H9 (cell line): ENCODE results near the gene MDH2. TPM values are rescaled to one million over a fixed set of nuclear protein-coding genes. Genes with fewer than 3 reads are reported as not detected.
"Not testable (repeated sequence)": the region's sequence is repeated elsewhere in the genome, so short reads cannot be mapped to it uniquely, and the experiment has no call there.

Experiments
- DNase-seq: peaks from one replicate; pipeline ENCODE4 v3.0.0-alpha.2; 2017
- H2AFZ ChIP-seq: one replicate; pipeline ENCODE4 v1.6.1; 2013; ENCODE audit warnings: mild to moderate bottlenecking, low read length, control low read depth, moderate library complexity
- H2AK5ac ChIP-seq: 2 replicates; pipeline ENCODE4 v1.6.1; 2013; ENCODE audit warnings: low read length, control low read depth, mixed read lengths; ENCODE audit not compliant: insufficient read length
- H2BK120ac ChIP-seq: one replicate; pipeline ENCODE4 v1.6.1; 2013; ENCODE audit warnings: low read depth, mild to moderate bottlenecking, low read length, control low read depth, inconsistent platforms; ENCODE audit not compliant: poor library complexity, severe bottlenecking
- H2BK12ac ChIP-seq: 2 replicates; pipeline ENCODE4 v1.6.1; 2013; ENCODE audit warnings: low read length, control low read depth, mixed read lengths, low read depth; ENCODE audit not compliant: insufficient read length
- H2BK15ac ChIP-seq: 2 replicates; pipeline ENCODE4 v1.6.1; 2013; ENCODE audit warnings: low read depth, low read length, control low read depth
- H2BK20ac ChIP-seq: one replicate; pipeline ENCODE4 v1.6.1; 2013; ENCODE audit warnings: low read depth, mild to moderate bottlenecking, low read length, control low read depth, inconsistent platforms; ENCODE audit not compliant: poor library complexity, severe bottlenecking
- H2BK5ac ChIP-seq: 2 replicates; pipeline ENCODE4 v1.6.1; 2013; ENCODE audit warnings: low read length, control low read depth, mixed read lengths; ENCODE audit not compliant: insufficient read length
- H3K14ac ChIP-seq: 2 replicates; pipeline ENCODE4 v1.6.1; 2013; ENCODE audit warnings: low read length, control low read depth; ENCODE audit not compliant: insufficient read depth
- H3K18ac ChIP-seq: 2 replicates; pipeline ENCODE4 v1.6.1; 2013; ENCODE audit warnings: low read depth, mild to moderate bottlenecking, mixed read lengths, low read length, control low read depth; ENCODE audit not compliant: insufficient read length
- H3K23ac ChIP-seq: 2 replicates; pipeline ENCODE4 v1.6.1; 2013; ENCODE audit warnings: low read length, control low read depth, mixed read lengths, low read depth; ENCODE audit not compliant: insufficient read length
- H3K23me2 ChIP-seq: 2 replicates; pipeline ENCODE4 v1.6.1; 2013; ENCODE audit warnings: low read depth, mild to moderate bottlenecking, mixed read lengths, low read length, control low read depth; ENCODE audit not compliant: insufficient read length, poor library complexity, severe bottlenecking
- H3K27ac ChIP-seq: 2 replicates; pipeline ENCODE4 v1.5.1; 2013; ENCODE audit warnings: low read length, control low read depth, mixed read lengths, low read depth; ENCODE audit not compliant: insufficient read length
- H3K27me3 ChIP-seq: 2 replicates; pipeline ENCODE4 v1.6.1; 2013; ENCODE audit warnings: low read length, control low read depth, inconsistent platforms; ENCODE audit not compliant: insufficient read depth
- H3K4ac ChIP-seq: 2 replicates; pipeline ENCODE4 v1.6.1; 2013; ENCODE audit warnings: low read depth, mild to moderate bottlenecking, control low read depth, inconsistent platforms, low read length, moderate library complexity
- H3K4me1 ChIP-seq: 2 replicates; pipeline ENCODE4 v1.6.1; 2013; ENCODE audit warnings: low read length, control low read depth, inconsistent platforms; ENCODE audit not compliant: insufficient read depth
- H3K4me2 ChIP-seq: 2 replicates; pipeline ENCODE4 v1.6.1; 2013; ENCODE audit warnings: low read length, control low read depth, mixed read lengths; ENCODE audit not compliant: insufficient read length, insufficient read depth
- H3K56ac ChIP-seq: 2 replicates; pipeline ENCODE4 v1.6.1; 2013; ENCODE audit warnings: low read depth, mild to moderate bottlenecking, mixed read lengths, low read length, control low read depth; ENCODE audit not compliant: insufficient read length
- H3K79me1 ChIP-seq: 2 replicates; pipeline ENCODE4 v1.6.1; 2013; ENCODE audit warnings: low read depth, mild to moderate bottlenecking, moderate library complexity, low read length, control low read depth, inconsistent platforms; ENCODE audit not compliant: insufficient read depth, poor library complexity, severe bottlenecking
- H3K79me2 ChIP-seq: 2 replicates; pipeline ENCODE4 v1.6.1; 2013; ENCODE audit warnings: low read length, control low read depth, inconsistent platforms; ENCODE audit not compliant: insufficient read depth
- H3K9ac ChIP-seq: 2 replicates; pipeline ENCODE4 v1.6.1; 2013; ENCODE audit warnings: low read length, control low read depth, mixed read lengths; ENCODE audit not compliant: insufficient read length; ENCODE audit errors: extremely low read depth
- H3K9me3 ChIP-seq: one replicate; pipeline ENCODE4 v1.6.1; 2013; ENCODE audit warnings: low read depth, low read length, inconsistent platforms; ENCODE audit not compliant: control insufficient read depth
- H3T11ph ChIP-seq: one replicate; pipeline ENCODE4 v1.6.1; 2013; ENCODE audit warnings: mild to moderate bottlenecking, low read length, control low read depth, inconsistent platforms
- H4K20me1 ChIP-seq: one replicate; pipeline ENCODE4 v1.6.1; 2013; ENCODE audit not compliant: control insufficient read depth, insufficient read length, insufficient read depth
- H4K5ac ChIP-seq: 2 replicates; pipeline ENCODE4 v1.6.1; 2013; ENCODE audit warnings: low read depth, mild to moderate bottlenecking, mixed read lengths, low read length, control low read depth; ENCODE audit not compliant: insufficient read length
- H4K8ac ChIP-seq: replicated peaks from 2 replicates; pipeline ENCODE4 v1.6.1; 2013; ENCODE audit warnings: low read length, control low read depth, mixed read lengths, low read depth; ENCODE audit not compliant: insufficient read length
- H4K91ac ChIP-seq: 2 replicates; pipeline ENCODE4 v1.6.1; 2013; ENCODE audit warnings: low read depth, mild to moderate bottlenecking, moderate library complexity, mixed read lengths, low read length, control low read depth; ENCODE audit not compliant: insufficient read length
- H3K27ac Mint-ChIP-seq, 3 experiments: 2 replicates in 2 of 3; 3 replicates in 1 of 3; pipeline ENCODE4 v1.8.0; 2020 to 2021; ENCODE audit warnings: mixed read lengths in 3 of 3, mild to moderate bottlenecking in 1 of 3, moderate library complexity in 1 of 3
- H3K27me3 Mint-ChIP-seq: 2 replicates; pipeline ENCODE4 v1.8.0; 2021; ENCODE audit warnings: low read depth, mild to moderate bottlenecking, moderate library complexity, mixed read lengths
- H3K36me3 Mint-ChIP-seq, 3 experiments: 2 replicates in 2 of 3; 3 replicates in 1 of 3; pipeline ENCODE4 v1.8.0; 2020 to 2021; ENCODE audit warnings: low read depth in 3 of 3, mixed read lengths in 3 of 3; ENCODE audit not compliant: insufficient read depth in 1 of 3
- H3K4me1 Mint-ChIP-seq, 2 experiments: 2 replicates each; pipeline ENCODE4 v1.8.0; 2020; ENCODE audit warnings: mixed read lengths in 2 of 2
- H3K4me3 Mint-ChIP-seq, 2 experiments: 2 replicates in 1 of 2; 3 replicates in 1 of 2; pipeline ENCODE4 v1.8.0; 2020 to 2021; ENCODE audit warnings: mild to moderate bottlenecking in 2 of 2, mixed read lengths in 2 of 2, moderate library complexity in 1 of 2
- H3K9me3 Mint-ChIP-seq, 2 experiments: 2 replicates in 1 of 2; 3 replicates in 1 of 2; pipeline ENCODE4 v1.8.0; 2020; ENCODE audit warnings: mild to moderate bottlenecking in 2 of 2, mixed read lengths in 2 of 2, moderate library complexity in 1 of 2
- WGBS: extraction: QIAGEN DNeasy Blood & Tissue Kit; methylation state at CpG from one replicate; pipeline ENCODE4 v1.1.7; 2013; ENCODE audit warnings: missing lambda C conversion rate, low lambda C conversion rate, mixed read lengths; ENCODE audit not compliant: insufficient read length; ENCODE audit errors: extremely low coverage; 5-methylcytosine and 5-hydroxymethylcytosine counted together
- total RNA-seq: library from RNA; stranded (reverse); gene quantifications from 2 replicates; pipeline ENCODE4 v1.2.1, GENCODE V29; 2021

MDH2 gene
- total RNA-seq, 1 experiment from 2014 or later = 260 TPM

DNA sequence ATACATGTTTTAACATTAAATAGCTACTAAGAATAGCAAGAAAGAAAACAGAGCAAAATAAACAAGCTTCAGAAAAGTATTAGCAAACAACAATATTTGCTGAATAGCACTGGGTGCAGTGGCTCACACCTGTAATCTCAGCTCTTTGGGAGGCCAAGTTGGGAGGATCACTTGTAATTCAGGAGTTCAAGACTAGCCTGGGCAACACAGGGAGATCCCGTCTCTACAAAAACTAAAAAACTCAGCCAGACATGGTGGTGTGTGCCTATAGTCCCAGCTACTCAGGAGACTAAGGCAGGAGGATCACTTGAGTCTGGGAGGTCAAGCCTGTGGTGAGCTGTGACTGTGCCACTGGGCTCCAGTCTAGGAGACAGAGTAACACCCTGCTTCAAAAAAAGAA lies 66.8 kb downstream of the MDH2 start:
- H3K79me1 ChIP-seq, H2BK120ac ChIP-seq, H3K4ac ChIP-seq, H4K8ac ChIP-seq, H3K27me3 Mint-ChIP-seq, H3K36me3 Mint-ChIP-seq, H2AFZ ChIP-seq, H3K4me2 ChIP-seq, H3T11ph ChIP-seq, H4K5ac ChIP-seq, H3K23me2 ChIP-seq, H3K14ac ChIP-seq, H2BK5ac ChIP-seq, H4K20me1 ChIP-seq, H3K79me2 ChIP-seq, H3K56ac ChIP-seq, H2AK5ac ChIP-seq, H3K4me1 Mint-ChIP-seq, H3K9me3 ChIP-seq, H2BK15ac ChIP-seq, H3K27ac ChIP-seq, H3K9ac ChIP-seq, H3K4me1 ChIP-seq, H3K27me3 ChIP-seq, H4K91ac ChIP-seq, H2BK12ac ChIP-seq, H3K23ac ChIP-seq, H3K9me3 Mint-ChIP-seq, H3K18ac ChIP-seq, DNase-seq, H3K4me3 Mint-ChIP-seq, H2BK20ac ChIP-seq: not testable (repeated sequence)
- no CpG with 5 or more reads among the region's 1 CpG for WGBS
- H3K27ac Mint-ChIP-seq = 0 out of 7 replicates have a peak overlapping the region, but pooled peaks of 1 of the 3 experiments have one; percentile 5

Other genes with a start within 250 kb of the MDH2 start
- not detected in 2 replicates for gene CCL24, start 234.3 kb upstream of the MDH2 start, total RNA-seq
- gene RHBDD2, start 169.1 kb upstream of the MDH2 start, total RNA-seq = 27.6 and 30.0 TPM in 2 replicates
- gene POR, start 133.0 kb upstream of the MDH2 start, total RNA-seq = 125 and 128 TPM in 2 replicates
- 23.2 and 30.0 TPM in 2 replicates for gene TMEM120A, start 53.5 kb upstream of the MDH2 start, total RNA-seq
- 35.1 and 38.7 TPM in 2 replicates for gene STYXL1, start 106 bp upstream of the MDH2 start, total RNA-seq
- gene SRRM3, start 153.8 kb downstream of the MDH2 start, total RNA-seq = 10.7 and 11.0 TPM in 2 replicates